ENCODE data around the gene MKLN1. TPM values are rescaled to one million over a fixed set of nuclear protein-coding genes. Genes with fewer than 3 reads are reported as not detected.

Gene MKLN1
- total and polyA plus RNA-seq, 7 experiments from 2014 or later, result 30.8 to 69.8 (median 56.7) TPM

Other genes with a start within 250 kb of the MKLN1 start
- 1 to 10 TPM in 1 of 5 experiments, under 1 TPM in 4; 0.05 to 1.4 (median 0.40) TPM for gene PODXL, start 228.8 kb downstream of the MKLN1 start, total RNA-seq
- under 1 TPM; 0.14 to 0.15 TPM for gene PODXL, start 228.8 kb downstream of the MKLN1 start, polyA plus RNA-seq